HG03457 (cell line): ENCODE results near the gene ZRANB1.

Experiments used
- ATAC-seq: cut with Tn5 transposase; IDR thresholded peaks from one replicate; pipeline ENCODE4 v1.9.1; 2021; ENCODE audit warnings: moderate number of reproducible peaks; ENCODE audit not compliant: unreplicated experiment

Gene ZRANB1

GRCh38 chr10:125004571-125005311 lies 62.8 kb downstream of the ZRANB1 start:
- ATAC-seq, result no peak

GRCh38 chr10:125005312-125006187 lies 63.6 kb downstream of the ZRANB1 start:
- ATAC-seq, result no peak

- no peak for ATAC-seq
These were observed 64.3 kb downstream of the ZRANB1 start for GRCh38 chr10:125006188-125006680.

- ATAC-seq, result no peak
These were observed 65.1 kb downstream of the ZRANB1 start for GRCh38 chr10:125006921-125007426.

GRCh38 chr10:125007436-125007835 lies 65.5 kb downstream of the ZRANB1 start:
- ATAC-seq, result no peak

- ATAC-seq, result no peak
These were observed 67.0 kb downstream of the ZRANB1 start for GRCh38 chr10:125008689-125009638.

- no peak for ATAC-seq
These were observed 67.8 kb downstream of the ZRANB1 start for GRCh38 chr10:125009661-125010161.

- ATAC-seq, result no peak
These were observed 68.4 kb downstream of the ZRANB1 start for GRCh38 chr10:125010362-125010761.

GRCh38 chr10:125011171-125011925 lies 69.4 kb downstream of the ZRANB1 start:
- ATAC-seq, result no peak

- ATAC-seq, result no peak
These were observed 70.2 kb downstream of the ZRANB1 start for GRCh38 chr10:125011926-125012705.

GRCh38 chr10:125012851-125013528 lies 71.1 kb downstream of the ZRANB1 start:
- ATAC-seq, result no peak

- ATAC-seq, result no peak
These were observed 71.6 kb downstream of the ZRANB1 start for GRCh38 chr10:125013529-125013872.

GRCh38 chr10:125014086-125014830 lies 72.3 kb downstream of the ZRANB1 start:
- no peak for ATAC-seq

- no peak for ATAC-seq
These were observed 73.0 kb downstream of the ZRANB1 start for GRCh38 chr10:125014836-125015355.

- ATAC-seq, result no peak
These were observed 73.5 kb downstream of the ZRANB1 start for GRCh38 chr10:125015356-125015944.

GRCh38 chr10:125016123-125016522 lies 74.2 kb downstream of the ZRANB1 start:
- no peak for ATAC-seq

- ATAC-seq, result no peak
These were observed 74.8 kb downstream of the ZRANB1 start for GRCh38 chr10:125016611-125017202.
